GM12865 (cell line): ENCODE measurements around the gene POM121C.
"Not testable (repeated sequence)": the region's sequence is repeated elsewhere in the genome, so short reads cannot be mapped to it uniquely, and the experiment has no call there.

Source experiments
- DNase-seq: peaks from one replicate; pipeline ENCODE4 v3.0.0; 2010; ENCODE audit warnings: low read depth
- H3K4me3 ChIP-seq: 2 replicates; pipeline ENCODE4 v1.5.1; 2011; ENCODE audit warnings: mild to moderate bottlenecking, low read depth, low read length, control low read depth

Gene POM121C

GRCh38 chr7:75414708-75415427 is 71.2 kb downstream of the POM121C start:
- DNase-seq, H3K4me3 ChIP-seq: not testable (repeated sequence)

GRCh38 chr7:75414204-75414603 is 71.9 kb downstream of the POM121C start:
- not testable (repeated sequence) for DNase-seq, H3K4me3 ChIP-seq

- not testable (repeated sequence) for DNase-seq, H3K4me3 ChIP-seq
These were observed 75.3 kb downstream of the POM121C start for GRCh38 chr7:75410823-75411173.

- not testable (repeated sequence) for DNase-seq, H3K4me3 ChIP-seq
These were observed 75.9 kb downstream of the POM121C start for GRCh38 chr7:75409880-75410822.

- not testable (repeated sequence) for DNase-seq, H3K4me3 ChIP-seq
These were observed 81.4 kb downstream of the POM121C start for GRCh38 chr7:75404663-75405062.

- DNase-seq, H3K4me3 ChIP-seq: not testable (repeated sequence)
These were observed 82.3 kb downstream of the POM121C start for GRCh38 chr7:75403455-75404443.

- not testable (repeated sequence) for DNase-seq, H3K4me3 ChIP-seq
These were observed 85.5 kb downstream of the POM121C start for GRCh38 chr7:75400575-75400974.

GRCh38 chr7:75398771-75399700 is 87.1 kb downstream of the POM121C start:
- not testable (repeated sequence) for H3K4me3 ChIP-seq, DNase-seq

GRCh38 chr7:75397865-75398264 is 88.2 kb downstream of the POM121C start:
- DNase-seq, H3K4me3 ChIP-seq: not testable (repeated sequence)

GRCh38 chr7:75395329-75395728 is 90.8 kb downstream of the POM121C start, which contains the start of gene TRIM73:
Gene TRIM73 (plus strand): TSS chr7:75395629. CDS start chr7:75398934, 3,305 bp downstream.
- not testable (repeated sequence) for DNase-seq, H3K4me3 ChIP-seq

GRCh38 chr7:75393194-75393593 is 92.9 kb downstream of the POM121C start:
- DNase-seq, H3K4me3 ChIP-seq: not testable (repeated sequence)

GRCh38 chr7:75374519-75375317 is 111.4 kb downstream of the POM121C start:
- H3K4me3 ChIP-seq, DNase-seq: not testable (repeated sequence)

- H3K4me3 ChIP-seq, result not testable (repeated sequence)
These were observed 112.0 kb downstream of the POM121C start for GRCh38 chr7:75374144-75374518.

GRCh38 chr7:75367313-75367712 is 118.8 kb downstream of the POM121C start:
- H3K4me3 ChIP-seq, DNase-seq: not testable (repeated sequence)

More at GRCh38 chr7:75374144-75374518, 112.0 kb downstream of the POM121C start:
- DNase-seq, result not testable (repeated sequence)
